Measurements from ENCODE around the gene HSPA1L. TPM values are rescaled to one million over a fixed set of nuclear protein-coding genes. Genes with fewer than 3 reads are reported as not detected.
"Not testable (repeated sequence)": the region's sequence is repeated elsewhere in the genome, so short reads cannot be mapped to it uniquely, and the experiment has no call there.

Gene HSPA1L
- total RNA-seq, 1 donor from 2014 or later, result 0.98 TPM

- intact Hi-C loops (cut with DNase I), result no loop called here
- peaks cover 16% of the 10 kb centered on the region for H3K4me1 ChIP-seq
- H3K9me3 ChIP-seq, result no peaks in the 10 kb centered on the region
- H3K27ac ChIP-seq, result no peak overlapping the region
- no peak overlapping the region for H3K4me3 ChIP-seq
- peaks cover 0 to 15% of the 10 kb centered on the region in 2 donors for H3K36me3 ChIP-seq
- DNase-seq (ENCODE audit: extremely low spot score in 2 of 2), result no peak
- H3K27me3 ChIP-seq, result no peaks in the 10 kb centered on the region
- TF ChIP-seq CTCF (IDR thresholded peaks at IDR 0.05) (no peak), POLR2AphosphoS5 (IDR thresholded peaks at IDR 0.05; ENCODE audit: insufficient read depth in 1 of 2, low read depth in 1 of 2) (no peak)
Measured at GRCh38 chr6:31861150-31861549, 46.1 kb upstream of the HSPA1L start.

GRCh38 chr6:31860349-31860748, 45.3 kb upstream of the HSPA1L start:
- DNase-seq (ENCODE audit: extremely low spot score in 2 of 2), result no peak
- TF ChIP-seq POLR2A (IDR thresholded peaks at IDR 0.05) (no peak), POLR2AphosphoS5 (IDR thresholded peaks at IDR 0.05; ENCODE audit: insufficient read depth in 1 of 2, low read depth in 1 of 2) (no peak), CTCF (IDR thresholded peaks at IDR 0.05) (no peak)
- no peaks in the 10 kb centered on the region for H3K9me3 ChIP-seq
- H3K27ac ChIP-seq, result no peak overlapping the region
- H3K4me3 ChIP-seq, result no peak overlapping the region
- intact Hi-C loops (cut with DNase I), result no loop called here
- H3K36me3 ChIP-seq, result peaks cover 0 to 15% of the 10 kb centered on the region in 2 donors
- H3K27me3 ChIP-seq, result no peaks in the 10 kb centered on the region
- peaks cover 16% of the 10 kb centered on the region for H3K4me1 ChIP-seq

GRCh38 chr6:31859923-31860322, 44.8 kb upstream of the HSPA1L start:
- H3K27me3 ChIP-seq, result no peaks in the 10 kb centered on the region
- H3K36me3 ChIP-seq, result peaks cover 0 to 15% of the 10 kb centered on the region in 2 donors
- intact Hi-C loops (cut with DNase I), result no loop called here
- H3K27ac ChIP-seq, result no peak overlapping the region
- H3K4me3 ChIP-seq, result no peak overlapping the region
- H3K9me3 ChIP-seq, result no peaks in the 10 kb centered on the region
- TF ChIP-seq POLR2AphosphoS5 (IDR thresholded peaks at IDR 0.05; ENCODE audit: insufficient read depth in 1 of 2, low read depth in 1 of 2) (no peak), CTCF (IDR thresholded peaks at IDR 0.05) (no peak), POLR2A (IDR thresholded peaks at IDR 0.05) (no peak)
- H3K4me1 ChIP-seq, result peaks cover 16% of the 10 kb centered on the region
- no peak for DNase-seq (ENCODE audit: extremely low spot score in 2 of 2)

- no peaks in the 10 kb centered on the region for H3K27me3 ChIP-seq
- no peak for TF ChIP-seq POLR2A (IDR thresholded peaks at IDR 0.05)
- TF ChIP-seq CTCF (IDR thresholded peaks at IDR 0.05), result no peak
- no peak for TF ChIP-seq POLR2AphosphoS5 (IDR thresholded peaks at IDR 0.05; ENCODE audit: insufficient read depth in 1 of 2, low read depth in 1 of 2)
- H3K27ac ChIP-seq, result no peak overlapping the region
- H3K4me3 ChIP-seq, result no peak overlapping the region
- intact Hi-C loops (cut with DNase I), result no loop called here
- H3K9me3 ChIP-seq, result no peaks in the 10 kb centered on the region
- peaks cover 0 to 15% of the 10 kb centered on the region in 2 donors for H3K36me3 ChIP-seq
- DNase-seq (ENCODE audit: extremely low spot score in 2 of 2), result no peak
- peaks cover 16% of the 10 kb centered on the region for H3K4me1 ChIP-seq
Measured at GRCh38 chr6:31858707-31859106, 43.6 kb upstream of the HSPA1L start.

- H3K9me3 ChIP-seq; intact Hi-C loops (cut with DNase I); DNase-seq (ENCODE audit: extremely low spot score in 2 of 2); H3K27ac ChIP-seq; H3K27me3 ChIP-seq; H3K4me3 ChIP-seq: not testable (repeated sequence)
- peaks cover 0 to 15% of the 10 kb centered on the region in 2 donors for H3K36me3 ChIP-seq
- peaks cover 11% of the 10 kb centered on the region for H3K4me1 ChIP-seq
Measured at GRCh38 chr6:31857774-31858173, 42.7 kb upstream of the HSPA1L start.

GRCh38 chr6:31851980-31852718, 37.1 kb upstream of the HSPA1L start:
- H3K27ac ChIP-seq; H3K4me1 ChIP-seq; H3K27me3 ChIP-seq; H3K36me3 ChIP-seq; DNase-seq (ENCODE audit: extremely low spot score in 2 of 2); intact Hi-C loops (cut with DNase I); H3K9me3 ChIP-seq; H3K4me3 ChIP-seq: not testable (repeated sequence)
